ENCODE data around the gene TTC7B.

DNA sequence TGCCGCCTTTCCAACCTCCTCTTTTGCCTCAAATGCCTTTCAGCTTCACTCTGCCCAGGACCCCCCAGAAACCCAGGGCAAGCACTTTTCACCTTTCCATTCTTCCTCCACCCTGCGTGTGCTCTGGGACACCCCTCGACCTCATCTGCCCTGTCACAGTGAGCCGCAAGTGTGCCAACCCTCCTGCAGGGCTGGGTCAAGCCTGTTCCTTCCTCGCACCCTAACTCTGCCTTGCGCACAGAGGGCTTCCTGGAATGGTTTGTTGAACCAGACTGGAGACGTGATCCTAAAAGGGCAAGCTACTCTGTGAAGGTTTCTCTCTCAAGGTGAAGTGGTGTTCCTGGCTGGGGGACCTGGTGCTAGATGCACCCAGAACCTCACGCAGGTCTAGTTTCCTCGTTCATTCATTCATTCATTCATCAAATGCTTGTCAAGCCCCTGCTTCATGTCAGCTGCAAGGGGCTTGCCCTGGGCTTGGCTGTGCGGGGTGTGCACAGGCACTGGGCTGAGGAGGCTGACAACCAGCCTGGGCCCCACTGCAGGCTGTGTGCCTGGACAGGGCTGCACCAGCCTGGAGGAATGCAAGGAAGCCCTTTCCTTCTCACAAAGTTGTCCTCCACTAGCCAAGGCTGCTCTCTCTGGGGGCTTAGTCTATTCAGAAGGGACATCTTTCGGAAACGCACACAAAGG, 232.2 kb downstream of the TTC7B start:
- TF ChIP-seq, protein P1, sequence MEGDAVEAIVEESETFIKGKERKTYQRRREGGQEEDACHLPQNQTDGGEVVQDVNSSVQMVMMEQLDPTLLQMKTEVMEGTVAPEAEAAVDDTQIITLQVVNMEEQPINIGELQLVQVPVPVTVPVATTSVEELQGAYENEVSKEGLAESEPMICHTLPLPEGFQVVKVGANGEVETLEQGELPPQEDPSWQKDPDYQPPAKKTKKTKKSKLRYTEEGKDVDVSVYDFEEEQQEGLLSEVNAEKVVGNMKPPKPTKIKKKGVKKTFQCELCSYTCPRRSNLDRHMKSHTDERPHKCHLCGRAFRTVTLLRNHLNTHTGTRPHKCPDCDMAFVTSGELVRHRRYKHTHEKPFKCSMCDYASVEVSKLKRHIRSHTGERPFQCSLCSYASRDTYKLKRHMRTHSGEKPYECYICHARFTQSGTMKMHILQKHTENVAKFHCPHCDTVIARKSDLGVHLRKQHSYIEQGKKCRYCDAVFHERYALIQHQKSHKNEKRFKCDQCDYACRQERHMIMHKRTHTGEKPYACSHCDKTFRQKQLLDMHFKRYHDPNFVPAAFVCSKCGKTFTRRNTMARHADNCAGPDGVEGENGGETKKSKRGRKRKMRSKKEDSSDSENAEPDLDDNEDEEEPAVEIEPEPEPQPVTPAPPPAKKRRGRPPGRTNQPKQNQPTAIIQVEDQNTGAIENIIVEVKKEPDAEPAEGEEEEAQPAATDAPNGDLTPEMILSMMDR (IDR thresholded peaks at IDR 0.05) = no peak
- no peak for TF ChIP-seq EZH2 (IDR thresholded peaks at IDR 0.05; ENCODE audit: borderline replicate concordance, insufficient read depth, low read depth, low read length, poor library complexity, severe bottlenecking)
